SK-N-SH (cell line): Measurements from ENCODE around the gene UMODL1. TPM values are rescaled to one million over a fixed set of nuclear protein-coding genes. Genes with fewer than 3 reads are reported as not detected.
A peak's percentile ranks its signal among the peaks of the same experiment; 100 is the strongest.

ENCODE experiments used
- CTCF ChIA-PET: fragments of 300-600, 350-600 bp; formaldehyde crosslinking; extraction: SDS; loops from one replicate; lab custom pipeline; 2021; lab: Yijun Ruan, JAX
- POLR2A ChIA-PET: fragments of 350-600 bp; sonication (Branson Sonifier 250); formaldehyde crosslinking; extraction: SDS; loops from one replicate; lab custom pipeline; 2020; ENCODE audit warnings: antibody characterized with exemption, inconsistent platforms; lab: Yijun Ruan, JAX
- DNase-seq: peaks from one replicate; pipeline ENCODE4 v3.0.0; 2012
- H2AFZ ChIP-seq: fragments of 200-600 bp; sonication (generic); 2 replicates; pipeline ENCODE4 v1.8.1; 2016; ENCODE audit warnings: antibody characterized with exemption, mild to moderate bottlenecking, low read depth
- H3F3A ChIP-seq: fragments of 200-600 bp; sonication (generic); replicated peaks from 2 replicates; pipeline ENCODE3; 2016; ENCODE audit warnings: antibody characterized with exemption, mild to moderate bottlenecking; ENCODE audit not compliant: insufficient read depth
- H3K27ac ChIP-seq, 2 experiments: fragments of 200-500 bp in 1 of 2; fragments of 200-600 bp in 1 of 2; sonication (Bioruptor generic) in 1 of 2; sonication (generic), shearing (Covaris generic) in 1 of 2; 2 replicates each; pipeline versions ENCODE4 v1.5.1 to v1.6.1; 2014 to 2016; ENCODE audit warnings: low read depth in 2 of 2, inconsistent platforms in 1 of 2, low read length in 1 of 2, mild to moderate bottlenecking in 1 of 2, mixed read lengths in 1 of 2
- H3K27me3 ChIP-seq: fragments of 200-600 bp; sonication (generic), shearing (Covaris generic); 2 replicates; pipeline ENCODE4 v1.6.1; 2016; ENCODE audit warnings: mixed run types; ENCODE audit not compliant: insufficient read depth
- H3K36me3 ChIP-seq, 2 experiments: fragments of 200-500 bp in 1 of 2; fragments of 200-600 bp in 1 of 2; sonication (Bioruptor generic) in 1 of 2; sonication (generic) in 1 of 2; replicated peaks in 1 of 2; 2 replicates each; pipeline versions ENCODE3 to v1.5.1; 2014 to 2016; ENCODE audit warnings: low read length in 1 of 2, mild to moderate bottlenecking in 1 of 2; ENCODE audit not compliant: insufficient read depth in 2 of 2, control insufficient read depth in 1 of 2
- H3K4me1 ChIP-seq, 2 experiments: fragments of 200-500 bp in 1 of 2; fragments of 200-600 bp in 1 of 2; sonication (Bioruptor generic) in 1 of 2; sonication (generic), shearing (Covaris generic) in 1 of 2; 2 replicates each; pipeline versions ENCODE4 v1.5.1 to v1.6.1; 2014 to 2016; ENCODE audit warnings: low read depth in 1 of 2, low read length in 1 of 2, mixed run types in 1 of 2; ENCODE audit not compliant: insufficient read depth in 2 of 2, control insufficient read depth in 1 of 2
- H3K4me2 ChIP-seq: fragments of 200-600 bp; sonication (generic), shearing (Covaris generic); 2 replicates; pipeline ENCODE4 v1.6.1; 2017; ENCODE audit warnings: mixed run types
- H3K4me3 ChIP-seq, 2 experiments: fragments of 200-500 bp in 1 of 2; fragments of 200-600 bp in 1 of 2; sonication (Bioruptor generic) in 1 of 2; sonication (generic), shearing (Covaris generic) in 1 of 2; 2 replicates each; pipeline versions ENCODE4 v1.5.1 to v1.8.1; 2014 to 2016; ENCODE audit warnings: low read depth in 2 of 2, inconsistent platforms in 1 of 2, low read length in 1 of 2, mild to moderate bottlenecking in 1 of 2, mixed read lengths in 1 of 2, moderate library complexity in 1 of 2
- H3K79me2 ChIP-seq: fragments of 200-600 bp; sonication (generic); 2 replicates; pipeline ENCODE4 v1.8.1; 2017; ENCODE audit warnings: mild to moderate bottlenecking; ENCODE audit not compliant: insufficient read depth
- H3K9ac ChIP-seq: fragments of 200-600 bp; sonication (generic); 2 replicates; pipeline ENCODE4 v1.6.1; 2017; ENCODE audit warnings: mixed run types
- H3K9me2 ChIP-seq: fragments of 200-600 bp; sonication (generic); 2 replicates; pipeline ENCODE4 v1.6.1; 2017; ENCODE audit warnings: mixed run types
- H3K9me3 ChIP-seq: fragments of 200-600 bp; sonication (generic); 2 replicates; pipeline ENCODE4 v1.6.1; 2017; ENCODE audit warnings: mixed run types, mild to moderate bottlenecking, moderate library complexity
- H4K20me1 ChIP-seq: fragments of 200-600 bp; sonication (generic); 2 replicates; pipeline ENCODE4 v1.6.1; 2017; ENCODE audit warnings: mild to moderate bottlenecking, mixed run types; ENCODE audit not compliant: insufficient read depth
- IRF3 ChIP-seq: fragments of 150-350 bp; IDR thresholded peaks from 2 replicates; pipeline ENCODE4 v1.6.1; 2016; ENCODE audit warnings: mild to moderate bottlenecking, low read depth, low read length
- RFX5 ChIP-seq: IDR thresholded peaks from 2 replicates; pipeline ENCODE4 v1.6.1; 2012; ENCODE audit warnings: mild to moderate bottlenecking, improper control_type of control experiment, low read length
- TCF12 ChIP-seq: IDR thresholded peaks from 2 replicates; pipeline ENCODE4 v1.4.0; 2012
- WGBS: methylation state at CpG from one replicate; pipeline ENCODE4 v1.1.6; 2017; ENCODE audit warnings: low lambda C conversion rate; 5-methylcytosine and 5-hydroxymethylcytosine counted together
- polyA plus RNA-seq, 3 experiments: library from polyadenylated mRNA; depleted of rRNA; stranded (reverse); fragments of >200 nt; gene quantifications; 2 replicates each; pipeline ENCODE4 v1.2.3, GENCODE V29; 2012
- TF ChIP-seq, protein P1 (sequence below): IDR thresholded peaks from 2 replicates; pipeline ENCODE4 v1.4.0; 2012; ENCODE audit warnings: low read depth
- TF ChIP-seq, protein P2 (sequence below): fragments of 150-350 bp; IDR thresholded peaks from 2 replicates; pipeline ENCODE4 v1.6.1; 2017; ENCODE audit warnings: antibody characterized with exemption, low read length, low read depth, borderline replicate concordance

The UMODL1 gene
- polyA plus RNA-seq, 1 of the 3 experiments (the other 2 are of a cell fraction) = not detected

DNA sequence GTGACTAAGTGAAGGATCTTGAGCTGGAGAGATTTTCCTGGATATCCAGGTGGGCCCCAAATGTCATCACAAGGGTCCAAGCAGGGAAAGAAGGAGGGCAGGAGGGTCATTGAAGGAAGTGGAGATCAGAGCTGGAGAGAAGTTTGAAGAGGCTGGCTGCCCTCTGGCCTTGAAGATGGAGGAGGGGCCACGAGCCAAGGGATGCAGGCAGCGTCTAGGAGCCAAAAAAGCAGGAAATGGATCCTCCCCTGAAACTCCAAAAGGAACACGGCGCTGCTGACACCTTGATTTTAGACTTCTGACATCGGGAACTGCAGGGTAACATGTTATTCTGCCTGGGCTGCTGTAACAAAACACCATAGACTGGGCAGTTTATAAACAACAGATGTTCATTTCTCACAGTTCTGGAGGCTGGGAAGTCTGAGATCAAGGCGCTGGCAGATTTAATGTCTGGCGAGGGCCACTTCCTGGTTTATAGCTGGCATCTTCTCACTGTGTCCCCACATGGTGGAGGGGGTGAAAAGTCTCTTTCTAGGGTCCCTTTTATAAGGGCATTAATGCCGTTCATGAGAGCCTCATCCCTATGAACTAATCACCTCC, 32.2 kb upstream of the UMODL1 start:
- no peaks in the 10 kb centered on the region for H3K79me2 ChIP-seq
- H3K4me1 ChIP-seq = peaks cover 0 to 12% of the 10 kb centered on the region in 2 experiments; a peak in 2 of 4 replicates
- H3K9me2 ChIP-seq = no peaks in the 10 kb centered on the region
- no peaks in the 10 kb centered on the region for H3K36me3 ChIP-seq
- no peaks in the 10 kb centered on the region for H4K20me1 ChIP-seq
- TF ChIP-seq, protein P1, sequence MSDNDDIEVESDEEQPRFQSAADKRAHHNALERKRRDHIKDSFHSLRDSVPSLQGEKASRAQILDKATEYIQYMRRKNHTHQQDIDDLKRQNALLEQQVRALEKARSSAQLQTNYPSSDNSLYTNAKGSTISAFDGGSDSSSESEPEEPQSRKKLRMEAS = no peak
- peak; percentile 34 for TF ChIP-seq TCF12
- DNase-seq = no peak
- POLR2A ChIA-PET = interaction anchor here (1.0 kb wide), 1 partner anchor 47 kb away, joined by 3 read pairs; no protein-coding TSS in a partner anchor
- H2AFZ ChIP-seq = no peak overlapping the region
- no peaks in the 10 kb centered on the region for H3K27me3 ChIP-seq
- CTCF ChIA-PET = interaction anchor here (1.3 kb wide), 1 partner anchor 79 kb away, joined by 4 read pairs; no protein-coding TSS in a partner anchor
- H3K9ac ChIP-seq = no peak overlapping the region
- no peak overlapping the region for H3K4me3 ChIP-seq
- WGBS = 86% methylated on average over 8 of the region's 8 CpGs
- H3F3A ChIP-seq = peaks cover 3% of the 10 kb centered on the region
- no peak overlapping the region for H3K4me2 ChIP-seq
- no peaks in the 10 kb centered on the region for H3K9me3 ChIP-seq
- H3K27ac ChIP-seq = no peak overlapping the region; a peak in 1 of 4 replicates

DNA sequence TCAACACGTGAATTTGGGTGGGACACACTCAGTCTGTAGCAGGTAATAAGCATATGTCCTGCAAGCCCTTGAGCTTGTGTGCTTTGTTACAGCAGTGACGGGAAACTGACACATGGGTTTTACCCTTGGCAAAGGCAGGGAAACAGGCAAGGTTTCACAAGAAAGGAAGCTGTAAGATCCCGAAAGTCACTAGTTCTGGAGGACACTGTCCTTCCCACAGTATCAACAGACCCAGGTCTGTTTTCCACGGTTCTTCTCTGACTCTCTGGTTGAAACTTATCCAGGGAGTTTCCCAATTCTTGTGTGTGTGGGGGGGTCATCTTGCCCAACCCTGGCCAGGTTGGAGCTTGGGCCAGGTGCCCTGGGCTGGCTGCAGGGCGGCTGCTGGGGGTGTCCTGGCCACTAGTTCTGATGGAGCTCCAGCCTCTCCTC, 31.6 kb upstream of the UMODL1 start:
- H3K36me3 ChIP-seq = no peaks in the 10 kb centered on the region
- no peak overlapping the region for H3K4me2 ChIP-seq
- no peaks in the 10 kb centered on the region for H3K9me3 ChIP-seq
- no peaks in the 10 kb centered on the region for H3K79me2 ChIP-seq
- no peaks in the 10 kb centered on the region for H4K20me1 ChIP-seq
- H3K27ac ChIP-seq = peak overlapping the region in 1 of 2 experiments; percentile 66; a peak in 2 of 4 replicates
- POLR2A ChIA-PET = interaction anchor here (1.0 kb wide), 1 partner anchor 47 kb away, joined by 3 read pairs; no protein-coding TSS in a partner anchor
- no peak overlapping the region; the same call in 1 of the 2 replicates for H3K9ac ChIP-seq
- TF ChIP-seq IRF3 (no peak), RFX5 (no peak)
- H3K4me1 ChIP-seq = peaks cover 0 to 12% of the 10 kb centered on the region in 2 experiments; a peak in 2 of 4 replicates
- no peak overlapping the region for H3K4me3 ChIP-seq
- DNase-seq = no peak
- no peaks in the 10 kb centered on the region for H3K9me2 ChIP-seq
- peaks cover 3% of the 10 kb centered on the region for H3F3A ChIP-seq
- WGBS = 87% methylated on average over 4 of the region's 5 CpGs
- no peak overlapping the region for H2AFZ ChIP-seq
- no peaks in the 10 kb centered on the region for H3K27me3 ChIP-seq
- CTCF ChIA-PET = interaction anchor here (1.3 kb wide), 2 partner anchors 26 to 79 kb away, joined by 4 to 5 read pairs; no protein-coding TSS in a partner anchor

GRCh38 chr21:42039911-42040351, 31.2 kb upstream of the UMODL1 start:
- TF ChIP-seq, protein P2, sequence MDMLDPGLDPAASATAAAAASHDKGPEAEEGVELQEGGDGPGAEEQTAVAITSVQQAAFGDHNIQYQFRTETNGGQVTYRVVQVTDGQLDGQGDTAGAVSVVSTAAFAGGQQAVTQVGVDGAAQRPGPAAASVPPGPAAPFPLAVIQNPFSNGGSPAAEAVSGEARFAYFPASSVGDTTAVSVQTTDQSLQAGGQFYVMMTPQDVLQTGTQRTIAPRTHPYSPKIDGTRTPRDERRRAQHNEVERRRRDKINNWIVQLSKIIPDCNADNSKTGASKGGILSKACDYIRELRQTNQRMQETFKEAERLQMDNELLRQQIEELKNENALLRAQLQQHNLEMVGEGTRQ = no peak
- Histone ChIP-seq H3K9me2 (no peaks in the 10 kb centered on the region), H3K9ac (peak overlapping the region; percentile 37; the same call in 1 of the 2 replicates), H3K79me2 (no peaks in the 10 kb centered on the region), H3K4me1 (peaks cover 0 to 12% of the 10 kb centered on the region in 2 experiments; a peak in 2 of 4 replicates), H3K4me2 (0 out of 2 replicates have a peak overlapping the region, but pooled peaks have one; percentile 28), H3K36me3 (no peaks in the 10 kb centered on the region), H3K27me3 (no peaks in the 10 kb centered on the region), H3K9me3 (no peaks in the 10 kb centered on the region), H4K20me1 (no peaks in the 10 kb centered on the region), H3F3A (peaks cover 3% of the 10 kb centered on the region), H3K27ac (peak overlapping the region in 1 of 2 experiments; percentile 66; a peak in 2 of 4 replicates), H3K4me3 (no peak overlapping the region), H2AFZ (peak overlapping the region; percentile 77; the same call in 1 of the 2 replicates)
- ChIA-PET CTCF (interaction anchor here (1.3 kb wide), 2 partner anchors 27 to 78 kb away, joined by 4 to 5 read pairs; no protein-coding TSS in a partner anchor), POLR2A (no interaction called here)
- DNase-seq = no peak
- WGBS = 10% methylated on average over 2 of the region's 12 CpGs
